ENCODE measurements around the gene FADS3.

DNA sequence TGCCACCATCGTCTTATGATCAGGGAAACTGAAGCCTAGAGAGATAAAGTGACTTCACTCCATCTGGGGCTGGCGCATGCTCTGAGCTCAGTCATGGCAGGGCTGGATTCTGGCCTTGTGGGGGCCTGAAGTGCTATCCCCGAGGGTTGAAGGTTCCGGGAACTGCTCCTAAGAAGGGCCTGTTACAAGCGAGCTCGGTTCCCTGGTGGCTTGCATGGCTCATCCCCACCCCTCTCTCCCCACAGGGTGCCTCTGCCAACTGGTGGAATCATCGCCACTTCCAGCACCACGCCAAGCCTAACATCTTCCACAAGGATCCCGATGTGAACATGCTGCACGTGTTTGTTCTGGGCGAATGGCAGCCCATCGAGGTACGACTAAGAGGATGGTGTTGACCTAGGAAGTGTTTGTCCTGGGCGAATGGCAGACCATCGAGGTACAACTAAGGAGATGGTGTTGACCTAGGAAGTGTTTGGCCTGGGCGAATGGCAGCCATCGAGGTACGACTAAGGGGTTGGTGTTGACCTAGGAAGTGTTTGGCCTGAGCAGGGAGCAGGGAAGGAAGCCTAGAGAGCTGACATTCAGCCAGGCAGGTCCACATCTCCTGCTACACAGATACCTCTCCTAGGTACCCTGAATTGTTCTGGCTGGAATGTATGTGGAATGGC, 43.3 kb downstream of the FADS3 start:
- no peak for TF ChIP-seq ZNF121 (CRISPR knock-in tag; IDR thresholded peaks at IDR 0.05)
- TF ChIP-seq, protein P1, sequence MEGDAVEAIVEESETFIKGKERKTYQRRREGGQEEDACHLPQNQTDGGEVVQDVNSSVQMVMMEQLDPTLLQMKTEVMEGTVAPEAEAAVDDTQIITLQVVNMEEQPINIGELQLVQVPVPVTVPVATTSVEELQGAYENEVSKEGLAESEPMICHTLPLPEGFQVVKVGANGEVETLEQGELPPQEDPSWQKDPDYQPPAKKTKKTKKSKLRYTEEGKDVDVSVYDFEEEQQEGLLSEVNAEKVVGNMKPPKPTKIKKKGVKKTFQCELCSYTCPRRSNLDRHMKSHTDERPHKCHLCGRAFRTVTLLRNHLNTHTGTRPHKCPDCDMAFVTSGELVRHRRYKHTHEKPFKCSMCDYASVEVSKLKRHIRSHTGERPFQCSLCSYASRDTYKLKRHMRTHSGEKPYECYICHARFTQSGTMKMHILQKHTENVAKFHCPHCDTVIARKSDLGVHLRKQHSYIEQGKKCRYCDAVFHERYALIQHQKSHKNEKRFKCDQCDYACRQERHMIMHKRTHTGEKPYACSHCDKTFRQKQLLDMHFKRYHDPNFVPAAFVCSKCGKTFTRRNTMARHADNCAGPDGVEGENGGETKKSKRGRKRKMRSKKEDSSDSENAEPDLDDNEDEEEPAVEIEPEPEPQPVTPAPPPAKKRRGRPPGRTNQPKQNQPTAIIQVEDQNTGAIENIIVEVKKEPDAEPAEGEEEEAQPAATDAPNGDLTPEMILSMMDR (IDR thresholded peaks at IDR 0.05), result no peak
- TF ChIP-seq FOXJ3 (CRISPR knock-in tag; IDR thresholded peaks at IDR 0.05; ENCODE audit: borderline replicate concordance), result no peak
- no peak for TF ChIP-seq IRF2 (CRISPR knock-in tag; IDR thresholded peaks at IDR 0.05; ENCODE audit: borderline replicate concordance, low read depth)
- TF ChIP-seq FOXK1 (CRISPR knock-in tag; IDR thresholded peaks at IDR 0.05), result no peak
- TF ChIP-seq TEAD4 (CRISPR knock-in tag; IDR thresholded peaks at IDR 0.05), result no peak
- no peak for TF ChIP-seq ETV6 (CRISPR knock-in tag; IDR thresholded peaks at IDR 0.05)
- no peak for TF ChIP-seq TP53 (CRISPR knock-in tag; IDR thresholded peaks at IDR 0.05)
- TF ChIP-seq, protein P2, sequence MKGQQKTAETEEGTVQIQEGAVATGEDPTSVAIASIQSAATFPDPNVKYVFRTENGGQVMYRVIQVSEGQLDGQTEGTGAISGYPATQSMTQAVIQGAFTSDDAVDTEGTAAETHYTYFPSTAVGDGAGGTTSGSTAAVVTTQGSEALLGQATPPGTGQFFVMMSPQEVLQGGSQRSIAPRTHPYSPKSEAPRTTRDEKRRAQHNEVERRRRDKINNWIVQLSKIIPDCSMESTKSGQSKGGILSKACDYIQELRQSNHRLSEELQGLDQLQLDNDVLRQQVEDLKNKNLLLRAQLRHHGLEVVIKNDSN (CRISPR knock-in tag; IDR thresholded peaks at IDR 0.05), result no peak
